Tibial nerve (tissue), 4 donors: Measurements from ENCODE around the gene C19orf33. TPM values are rescaled to one million over a fixed set of nuclear protein-coding genes. Genes with fewer than 3 reads are reported as not detected.

ENCODE experiments used
- DNase-seq, 2 donors: peaks; one replicate each; pipeline ENCODE4 v3.0.0-alpha.2; 2019; ENCODE audit warnings: low spot score in 2 of 2
- H3K27ac ChIP-seq, 4 donors: fragments of 200-600 bp; sonication (generic) in 3 of 4; one replicate each; pipeline ENCODE4 v1.5.1; 2017 to 2019; ENCODE audit warnings: mild to moderate bottlenecking in 1 of 4
- H3K27me3 ChIP-seq, 2 donors: fragments of 200-600 bp; sonication (generic) in 1 of 2; one replicate each; pipeline versions ENCODE4 v1.5.1 to v1.6.0; 2017 to 2019
- H3K36me3 ChIP-seq, 3 donors: fragments of 200-600 bp; sonication (generic); one replicate each; pipeline ENCODE4 v1.5.1; 2018 to 2019
- H3K4me1 ChIP-seq, 4 donors: fragments of 200-600 bp; sonication (generic) in 3 of 4; one replicate each; pipeline ENCODE4 v1.5.1; 2017 to 2019
- H3K4me3 ChIP-seq, 4 donors: fragments of 200-600 bp; sonication (generic) in 3 of 4; one replicate each; pipeline ENCODE4 v1.5.1; 2017 to 2019; ENCODE audit warnings: mild to moderate bottlenecking in 1 of 4, moderate library complexity in 1 of 4
- H3K9me3 ChIP-seq, 4 donors: fragments of 200-600 bp; sonication (generic) in 3 of 4; one replicate each; pipeline ENCODE4 v1.5.1; 2017 to 2019
- CTCF ChIP-seq, 5 experiments: fragments of 200-600 bp in 3 of 5; fragments of 450-650 bp in 2 of 5; sonication (generic) in 3 of 5; IDR thresholded peaks; one replicate each; pipeline ENCODE4 v1.5.1; 2016 to 2019; ENCODE audit warnings: antibody characterized with exemption in 5 of 5, mild to moderate bottlenecking in 3 of 5, moderate library complexity in 2 of 5
- EP300 ChIP-seq, 2 donors: sonication (generic); formaldehyde crosslinking; IDR thresholded peaks; one replicate each; pipeline ENCODE4 v1.6.1; 2017; ENCODE audit warnings: antibody characterized with exemption in 2 of 2, mild to moderate bottlenecking in 1 of 2
- POLR2A ChIP-seq, 2 donors: fragments of 450-650 bp; IDR thresholded peaks; one replicate each; pipeline ENCODE4 v1.6.1; 2017; ENCODE audit warnings: antibody characterized with exemption in 2 of 2, mild to moderate bottlenecking in 2 of 2, moderate library complexity in 2 of 2
- WGBS, 2 donors: methylation state at CpG; one replicate each; pipeline ENCODE4 v1.1.5; 2018; 5-methylcytosine and 5-hydroxymethylcytosine counted together
- total RNA-seq, 4 donors: library from RNA; depleted of rRNA; stranded (reverse); fragments of >200 nt; gene quantifications; one replicate each; pipeline ENCODE4 v1.1.0, GENCODE V29; 2016

Gene C19orf33
- total RNA-seq, 4 donors from 2014 or later: 76.8 to 627 (median 335) TPM

DNA sequence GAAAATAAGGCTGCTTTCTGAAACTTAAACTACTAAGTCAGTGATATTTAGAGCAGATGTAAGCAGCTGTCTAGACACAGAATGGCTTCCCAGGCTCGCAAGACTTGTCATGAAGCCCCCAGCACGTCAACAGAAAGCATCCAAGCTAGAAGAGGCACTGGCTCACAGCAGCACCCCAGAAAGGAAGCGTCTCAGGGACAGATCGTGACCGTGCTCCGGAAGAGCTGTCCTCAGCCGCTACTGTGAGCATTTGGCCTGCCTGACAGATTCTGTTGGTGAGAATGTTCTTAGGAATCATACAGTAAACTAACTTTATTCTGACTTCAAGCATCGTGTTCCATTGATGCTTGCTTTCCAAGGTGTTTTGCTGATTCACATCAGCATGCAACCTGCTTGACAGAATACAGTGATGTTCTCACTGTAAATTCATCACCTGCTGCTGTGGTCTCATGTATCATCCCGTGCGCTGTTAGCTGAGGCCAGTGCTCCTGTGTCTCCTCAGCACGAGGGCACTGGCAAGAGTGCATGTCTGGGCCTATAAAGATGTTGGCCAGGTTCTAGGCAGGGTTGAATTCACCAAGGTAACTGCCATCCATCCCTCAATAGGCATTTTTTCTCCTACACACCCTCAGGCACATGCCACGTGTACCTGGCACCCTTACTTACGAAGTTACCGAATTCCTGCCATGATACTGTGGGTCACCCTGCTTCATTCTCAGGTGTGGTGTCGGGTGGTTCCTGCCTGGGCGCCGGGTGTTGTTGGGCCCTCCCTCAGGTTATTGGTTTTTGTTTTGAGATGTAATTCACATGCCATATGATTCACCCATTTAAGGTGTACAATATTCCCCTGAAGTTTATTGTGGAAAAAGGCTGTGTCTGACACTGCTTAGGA is 23.8 kb upstream of the C19orf33 start:
- no peak for TF ChIP-seq POLR2A (IDR thresholded peaks at IDR 0.05)
- TF ChIP-seq EP300 (IDR thresholded peaks at IDR 0.05): no peak
- no peak for TF ChIP-seq CTCF (IDR thresholded peaks at IDR 0.05)
- Histone ChIP-seq H3K27ac (peak overlapping the region in 2 of 4 donors; percentile 2 to 15), H3K4me1 (peaks cover 0 to 38% (median 11%) of the 10 kb centered on the region in 4 donors), H3K4me3 (no peak overlapping the region), H3K36me3 (no peaks in the 10 kb centered on the region), H3K9me3 (no peaks in the 10 kb centered on the region), H3K27me3 (no peaks in the 10 kb centered on the region)
- WGBS, 2 donors: 89 to 90% methylated on average over 17 of the region's 17 CpGs
- no peak for DNase-seq

- no peaks in the 10 kb centered on the region for H3K36me3 ChIP-seq
- H3K27ac ChIP-seq: no peak overlapping the region
- TF ChIP-seq CTCF (IDR thresholded peaks at IDR 0.05) (no peak), EP300 (IDR thresholded peaks at IDR 0.05) (no peak), POLR2A (IDR thresholded peaks at IDR 0.05) (no peak)
- H3K27me3 ChIP-seq: no peaks in the 10 kb centered on the region
- no peaks in the 10 kb centered on the region for H3K9me3 ChIP-seq
- DNase-seq: no peak
- WGBS, 2 donors: 74 to 78% methylated on average over 7 of the region's 7 CpGs
- H3K4me1 ChIP-seq: peaks cover 0 to 25% (median 10%) of the 10 kb centered on the region in 4 donors
- H3K4me3 ChIP-seq: no peak overlapping the region
Measured at GRCh38 chr19:38281811-38282566, 22.1 kb upstream of the C19orf33 start.

- H3K9me3 ChIP-seq: no peaks in the 10 kb centered on the region
- no peak overlapping the region for H3K4me3 ChIP-seq
- no peak overlapping the region for H3K27ac ChIP-seq
- DNase-seq: no peak
- no peaks in the 10 kb centered on the region for H3K36me3 ChIP-seq
- peaks cover 0 to 20% (median 7%) of the 10 kb centered on the region in 4 donors for H3K4me1 ChIP-seq
- TF ChIP-seq POLR2A (IDR thresholded peaks at IDR 0.05) (no peak), CTCF (IDR thresholded peaks at IDR 0.05) (no peak), EP300 (IDR thresholded peaks at IDR 0.05) (no peak)
- H3K27me3 ChIP-seq: no peaks in the 10 kb centered on the region
- 84 to 85% methylated on average over 8 of the region's 8 CpGs for WGBS, 2 donors
Measured at GRCh38 chr19:38283271-38283670, 20.8 kb upstream of the C19orf33 start.

DNA sequence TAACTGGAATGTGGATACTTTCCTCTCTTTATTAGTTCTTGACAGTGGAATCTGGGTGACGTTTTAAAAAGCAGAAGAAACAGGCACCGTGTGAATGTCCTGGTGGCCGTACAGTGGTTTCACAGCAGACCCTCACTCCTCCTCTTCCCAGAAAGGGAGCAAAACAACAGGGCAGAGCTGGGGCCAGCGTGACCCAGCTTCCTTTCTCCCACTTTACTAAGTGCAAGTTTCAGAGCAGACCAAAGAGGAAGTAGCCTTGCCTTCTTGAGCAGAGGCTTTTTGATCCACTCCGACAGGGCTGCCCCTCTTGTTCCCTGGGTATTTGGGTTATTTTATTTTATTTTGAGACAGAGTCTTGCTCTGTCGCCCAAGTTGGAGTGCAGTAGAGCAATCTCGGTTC is 19.6 kb upstream of the C19orf33 start:
- 51 to 53% methylated on average over 7 of the region's 7 CpGs for WGBS, 2 donors
- Histone ChIP-seq H3K9me3 (no peaks in the 10 kb centered on the region), H3K4me1 (peaks cover 0 to 12% (median 5%) of the 10 kb centered on the region in 4 donors), H3K27me3 (no peaks in the 10 kb centered on the region), H3K27ac (peak overlapping the region in 2 of 4 donors; percentile 5 to 26), H3K4me3 (no peak overlapping the region), H3K36me3 (no peaks in the 10 kb centered on the region)
- DNase-seq: no peak
- peak in 1 of 2 donors; percentile 23 for TF ChIP-seq EP300 (IDR thresholded peaks at IDR 0.05)
- no peak for TF ChIP-seq POLR2A (IDR thresholded peaks at IDR 0.05)

DNA sequence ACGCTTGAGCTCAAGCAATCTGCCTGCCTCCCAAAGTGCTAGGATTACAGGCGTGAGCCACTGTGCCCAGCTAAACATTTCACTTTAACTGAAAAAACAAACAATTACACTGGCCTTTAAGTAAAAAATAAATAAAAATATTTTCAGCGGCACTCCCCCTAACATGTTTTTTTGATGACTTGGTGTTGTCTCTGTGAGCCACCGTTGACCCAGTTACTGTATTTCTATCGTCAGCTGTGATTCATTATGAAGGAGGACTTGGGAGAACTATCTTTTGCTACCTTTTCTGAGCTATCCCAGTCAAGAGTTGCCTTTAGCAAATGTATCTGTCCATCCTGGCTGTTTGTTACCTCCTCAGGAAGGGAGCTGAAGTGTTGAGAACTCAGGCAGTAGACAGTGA is 18.5 kb upstream of the C19orf33 start:
- no peaks in the 10 kb centered on the region for H3K9me3 ChIP-seq
- no peak overlapping the region for H3K4me3 ChIP-seq
- no peak overlapping the region for H3K27ac ChIP-seq
- TF ChIP-seq CTCF (IDR thresholded peaks at IDR 0.05) (no peak), POLR2A (IDR thresholded peaks at IDR 0.05) (no peak), EP300 (IDR thresholded peaks at IDR 0.05) (no peak)
- no peaks in the 10 kb centered on the region for H3K27me3 ChIP-seq
- H3K4me1 ChIP-seq: peaks cover 0 to 11% (median 5%) of the 10 kb centered on the region in 4 donors
- 76 to 82% methylated on average over 5 of the region's 5 CpGs for WGBS, 2 donors
- DNase-seq: no peak
- peaks cover 0 to 6% (median 0%) of the 10 kb centered on the region in 3 donors for H3K36me3 ChIP-seq
